ENCODE measurements around the gene FGR. TPM values are rescaled to one million over a fixed set of nuclear protein-coding genes. Genes with fewer than 3 reads are reported as not detected.

The FGR gene
- polyA plus RNA-seq, 3 donors = 371 to 1,340 (median 571) TPM

DNA sequence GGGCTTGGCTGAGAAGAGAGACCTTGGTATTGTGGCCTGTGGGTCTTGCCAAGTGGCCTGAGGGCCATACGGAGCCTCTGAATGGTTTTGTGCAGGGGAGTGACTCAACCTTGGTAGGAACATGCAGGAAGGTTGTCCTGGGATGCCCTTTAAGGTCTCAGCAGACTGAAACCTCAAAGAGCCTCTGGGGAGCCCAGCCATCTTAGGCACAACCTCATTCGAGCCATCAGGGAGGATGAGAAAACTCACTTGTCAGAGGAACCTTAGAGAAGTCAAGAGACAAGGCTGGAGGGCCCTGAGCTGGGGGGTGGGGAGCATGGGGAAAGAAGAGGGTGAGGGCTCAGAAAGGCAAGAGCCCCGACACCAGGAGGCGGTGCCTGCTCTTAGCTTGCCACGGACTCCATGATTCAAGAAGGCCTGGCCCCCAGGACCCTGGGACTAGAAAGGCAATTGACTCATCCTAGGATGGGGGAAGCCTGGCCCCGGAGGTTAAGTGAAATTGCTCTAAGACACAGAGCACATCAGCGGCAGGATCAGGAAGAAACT, 24.0 kb upstream of the FGR start:
- peaks cover 65 to 73% of the 10 kb centered on the region in 2 donors for H3K4me1 ChIP-seq (ENCODE audit: control insufficient read depth in 1 of 2, insufficient read depth in 2 of 2, low read length in 2 of 2)

DNA sequence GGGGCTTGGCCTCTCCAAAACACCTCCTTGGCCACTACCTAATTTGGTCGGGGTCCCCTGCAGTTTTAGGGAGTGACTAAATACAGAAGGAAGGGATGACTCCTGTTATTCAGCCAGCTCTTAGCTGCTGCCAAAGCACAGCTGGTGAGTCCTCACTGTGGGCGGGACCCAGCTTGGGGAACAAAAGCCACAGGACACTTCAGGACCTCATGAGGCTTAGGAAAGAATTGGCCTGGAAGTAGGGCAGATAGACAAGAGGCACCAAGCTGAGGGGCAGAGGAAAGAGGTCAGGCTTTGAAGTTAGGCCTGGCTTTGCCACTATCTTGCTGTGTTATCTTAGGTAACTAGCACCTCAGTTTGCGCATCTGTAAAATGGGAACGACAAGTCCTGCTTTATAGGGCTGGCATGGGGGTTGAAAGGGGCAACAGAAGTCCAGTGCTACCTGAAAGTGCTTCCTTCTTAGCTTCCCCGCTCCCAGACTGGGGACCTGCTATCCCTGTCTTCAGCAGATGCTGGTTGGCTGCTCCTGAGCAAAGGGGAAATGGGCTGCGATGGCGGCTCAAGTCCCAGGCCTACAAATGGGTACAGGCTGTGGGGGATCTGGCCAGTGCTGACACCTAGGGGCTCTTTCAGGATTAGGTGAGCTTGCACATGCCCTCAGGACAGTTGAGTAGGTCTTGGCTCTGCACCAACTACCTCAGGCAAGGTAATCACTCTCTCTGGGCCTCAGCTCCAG, 21.3 kb upstream of the FGR start:
- WGBS (ENCODE audit: insufficient coverage) = 80% methylated on average over 6 of the region's 7 CpGs
- Mint-ChIP-seq H3K4me1 (peaks cover 60% of the 10 kb centered on the region), H3K4me3 (peak overlapping the region in 1 of 2 donors; percentile 49), H3K9me3 (no peaks in the 10 kb centered on the region), H3K36me3 (no peaks in the 10 kb centered on the region), H3K27me3 (ENCODE audit: low read depth in 3 of 3) (peaks cover 0 to 3% (median 0%) of the 10 kb centered on the region in 3 donors), H3K27ac (peak overlapping the region; percentile 69 to 94 (median 88))
- H3K36me3 ChIP-seq (replicated peaks in 1 of 2; ENCODE audit: control insufficient read depth in 1 of 2, insufficient read depth in 2 of 2, low read length in 2 of 2) = no peaks in the 10 kb centered on the region
- peaks cover 60 to 69% of the 10 kb centered on the region in 2 donors for H3K4me1 ChIP-seq (ENCODE audit: control insufficient read depth in 1 of 2, insufficient read depth in 2 of 2, low read length in 2 of 2)
- no peaks in the 10 kb centered on the region for H4K20me1 ChIP-seq (ENCODE audit: insufficient read depth, low read length)
- intact Hi-C loops (cut with micrococcal nuclease) = no loop called here
- no peaks in the 10 kb centered on the region for H3K79me2 ChIP-seq (ENCODE audit: insufficient read depth, low read length)
- no peak overlapping the region for H3K4me2 ChIP-seq (replicated peaks; ENCODE audit: extremely low read depth, low read length, poor library complexity, severe bottlenecking)
- H2AFZ ChIP-seq (ENCODE audit: insufficient read depth, low read depth, low read length, poor library complexity, severe bottlenecking) = no peak overlapping the region
- TF ChIP-seq, protein P1, sequence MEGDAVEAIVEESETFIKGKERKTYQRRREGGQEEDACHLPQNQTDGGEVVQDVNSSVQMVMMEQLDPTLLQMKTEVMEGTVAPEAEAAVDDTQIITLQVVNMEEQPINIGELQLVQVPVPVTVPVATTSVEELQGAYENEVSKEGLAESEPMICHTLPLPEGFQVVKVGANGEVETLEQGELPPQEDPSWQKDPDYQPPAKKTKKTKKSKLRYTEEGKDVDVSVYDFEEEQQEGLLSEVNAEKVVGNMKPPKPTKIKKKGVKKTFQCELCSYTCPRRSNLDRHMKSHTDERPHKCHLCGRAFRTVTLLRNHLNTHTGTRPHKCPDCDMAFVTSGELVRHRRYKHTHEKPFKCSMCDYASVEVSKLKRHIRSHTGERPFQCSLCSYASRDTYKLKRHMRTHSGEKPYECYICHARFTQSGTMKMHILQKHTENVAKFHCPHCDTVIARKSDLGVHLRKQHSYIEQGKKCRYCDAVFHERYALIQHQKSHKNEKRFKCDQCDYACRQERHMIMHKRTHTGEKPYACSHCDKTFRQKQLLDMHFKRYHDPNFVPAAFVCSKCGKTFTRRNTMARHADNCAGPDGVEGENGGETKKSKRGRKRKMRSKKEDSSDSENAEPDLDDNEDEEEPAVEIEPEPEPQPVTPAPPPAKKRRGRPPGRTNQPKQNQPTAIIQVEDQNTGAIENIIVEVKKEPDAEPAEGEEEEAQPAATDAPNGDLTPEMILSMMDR (IDR thresholded peaks at IDR 0.05) = no peak
- H3K27ac ChIP-seq (ENCODE audit: low read depth in 1 of 2, low read length in 2 of 2) = peak overlapping the region; percentile 53 to 71
- H3K4me3 ChIP-seq (replicated peaks in 1 of 3; ENCODE audit: low read depth in 2 of 3, low read length in 3 of 3) = no peak overlapping the region
- no peaks in the 10 kb centered on the region for H3K9me3 ChIP-seq (replicated peaks in 1 of 2; ENCODE audit: control insufficient read depth in 1 of 2, insufficient read depth in 1 of 2, low read length in 2 of 2)
- H3K9ac ChIP-seq (ENCODE audit: insufficient read depth, low read length, poor library complexity, severe bottlenecking) = peak overlapping the region; percentile 18
- no peaks in the 10 kb centered on the region for H3K27me3 ChIP-seq (ENCODE audit: control insufficient read depth in 2 of 2, insufficient read depth in 2 of 2, low read length in 2 of 2)
- peak; percentile 83 to 90 (median 85) for DNase-seq

More for the DNA sequence above, 24.0 kb upstream of the FGR start:
- no peaks in the 10 kb centered on the region for H3K36me3 ChIP-seq (replicated peaks in 1 of 2; ENCODE audit: control insufficient read depth in 1 of 2, insufficient read depth in 2 of 2, low read length in 2 of 2)
- Mint-ChIP-seq H3K27ac (peak overlapping the region; percentile 94 to 99 (median 97)), H3K4me1 (peaks cover 67% of the 10 kb centered on the region), H3K27me3 (ENCODE audit: low read depth in 3 of 3) (peaks cover 0 to 3% (median 0%) of the 10 kb centered on the region in 3 donors), H3K36me3 (no peaks in the 10 kb centered on the region), H3K9me3 (no peaks in the 10 kb centered on the region), H3K4me3 (peak overlapping the region; percentile 78 to 84)
- intact Hi-C loops (cut with micrococcal nuclease) = no loop called here
- H4K20me1 ChIP-seq (ENCODE audit: insufficient read depth, low read length) = no peaks in the 10 kb centered on the region
- 26% methylated on average over 6 of the region's 7 CpGs for WGBS (ENCODE audit: insufficient coverage)
- H3K27ac ChIP-seq (ENCODE audit: low read depth in 1 of 2, low read length in 2 of 2) = peak overlapping the region; percentile 91 to 97
- H3K9ac ChIP-seq (ENCODE audit: insufficient read depth, low read length, poor library complexity, severe bottlenecking) = peak overlapping the region; percentile 87
- peak overlapping the region; percentile 32 to 48 (median 34) for H3K4me3 ChIP-seq (replicated peaks in 1 of 3; ENCODE audit: low read depth in 2 of 3, low read length in 3 of 3)
- no peaks in the 10 kb centered on the region for H3K9me3 ChIP-seq (replicated peaks in 1 of 2; ENCODE audit: control insufficient read depth in 1 of 2, insufficient read depth in 1 of 2, low read length in 2 of 2)
- no peaks in the 10 kb centered on the region for H3K27me3 ChIP-seq (ENCODE audit: control insufficient read depth in 2 of 2, insufficient read depth in 2 of 2, low read length in 2 of 2)
- H3K79me2 ChIP-seq (ENCODE audit: insufficient read depth, low read length) = peaks cover 5% of the 10 kb centered on the region
- peak; percentile 69 to 90 (median 78) for DNase-seq
- H2AFZ ChIP-seq (ENCODE audit: insufficient read depth, low read depth, low read length, poor library complexity, severe bottlenecking) = no peak overlapping the region
- H3K4me2 ChIP-seq (replicated peaks; ENCODE audit: extremely low read depth, low read length, poor library complexity, severe bottlenecking) = peak overlapping the region; percentile 66
- TF ChIP-seq, protein P1 (IDR thresholded peaks at IDR 0.05) = no peak

All from CD14-positive monocyte (primary cell).